IMR-90 (cell line): Measurements from ENCODE around the gene CTNNA1. TPM values are rescaled to one million over a fixed set of nuclear protein-coding genes. Genes with fewer than 3 reads are reported as not detected.
A peak's percentile ranks its signal among the peaks of the same experiment; 100 is the strongest.

Experiments used
- ATAC-seq: fragments of 200-7000 bp; cut with Tn5 transposase; 2 replicates; pipeline ENCODE4 v1.9.1; 2020; ENCODE audit warnings: low read depth, mild to moderate bottlenecking, moderate library complexity
- BruUV-seq: library from RNA; stranded (reverse); fragments of 400-500 nt; replicated peaks from 2 replicates; lab custom pipeline; 2021; lab: Mats Ljungman, UMichigan
- CTCF ChIA-PET: fragments of 300-600 bp; formaldehyde crosslinking; extraction: SDS; loops from one replicate; lab custom pipeline; 2021; ENCODE audit warnings: antibody characterized with exemption; lab: Yijun Ruan, JAX
- POLR2A ChIA-PET: fragments of 300-600 bp; sonication (Branson Sonifier 250); formaldehyde crosslinking; loops from one replicate; lab custom pipeline; 2022; ENCODE audit warnings: antibody characterized with exemption; ENCODE audit not compliant: unreplicated experiment; lab: Charles Lee
- DNase-seq: peaks from one replicate; pipeline ENCODE4 v3.0.0; 2013
- H2AFZ ChIP-seq: replicated peaks from 2 replicates; pipeline ENCODE3; 2013; ENCODE audit warnings: low read length, mild to moderate bottlenecking; ENCODE audit not compliant: poor library complexity
- H2AK5ac ChIP-seq: 2 replicates; pipeline ENCODE4 v1.6.1; 2013; ENCODE audit warnings: low read depth, low read length, inconsistent platforms
- H2AK9ac ChIP-seq: replicated peaks from 2 replicates; pipeline ENCODE3; 2013; ENCODE audit warnings: mild to moderate bottlenecking, low read depth, low read length, moderate library complexity; ENCODE audit not compliant: poor library complexity
- H2BK120ac ChIP-seq: 2 replicates; pipeline ENCODE4 v1.6.1; 2013; ENCODE audit warnings: low read depth, low read length, inconsistent platforms
- H2BK15ac ChIP-seq: 3 replicates; pipeline ENCODE4 v1.6.1; 2013; ENCODE audit warnings: low read depth, low read length, inconsistent platforms
- H2BK20ac ChIP-seq: 2 replicates; pipeline ENCODE4 v1.6.1; 2013; ENCODE audit warnings: low read depth, mild to moderate bottlenecking, inconsistent platforms, low read length, moderate library complexity
- H2BK5ac ChIP-seq: 2 replicates; pipeline ENCODE4 v1.6.1; 2013; ENCODE audit warnings: mild to moderate bottlenecking, low read depth, low read length, inconsistent platforms; ENCODE audit not compliant: poor library complexity, severe bottlenecking
- H3K14ac ChIP-seq: replicated peaks from 2 replicates; pipeline ENCODE4 v1.6.1; 2013; ENCODE audit warnings: low read depth, low read length, inconsistent platforms
- H3K18ac ChIP-seq: 2 replicates; pipeline ENCODE4 v1.6.1; 2013; ENCODE audit warnings: low read depth, low read length, control low read depth
- H3K23ac ChIP-seq: 2 replicates; pipeline ENCODE4 v1.6.1; 2013; ENCODE audit warnings: low read depth, low read length, inconsistent platforms
- H3K27ac ChIP-seq: 2 replicates; pipeline ENCODE4 v1.5.1; 2013; ENCODE audit warnings: mild to moderate bottlenecking, control low read depth, low read length; ENCODE audit not compliant: insufficient read depth
- H3K27me3 ChIP-seq: 2 replicates; pipeline ENCODE4 v1.6.1; 2013; ENCODE audit warnings: low read length; ENCODE audit not compliant: control insufficient read depth, insufficient read depth
- H3K36me3 ChIP-seq: 2 replicates; pipeline ENCODE4 v1.6.1; 2013; ENCODE audit warnings: low read length, mixed read lengths; ENCODE audit not compliant: control insufficient read depth, insufficient read depth
- H3K4ac ChIP-seq: 2 replicates; pipeline ENCODE4 v1.6.1; 2013; ENCODE audit warnings: low read depth, low read length, inconsistent platforms
- H3K4me1 ChIP-seq: 2 replicates; pipeline ENCODE4 v1.6.1; 2013; ENCODE audit warnings: low read length, mixed read lengths; ENCODE audit not compliant: control insufficient read depth, insufficient read depth
- H3K4me2 ChIP-seq: 2 replicates; pipeline ENCODE4 v1.6.1; 2013; ENCODE audit warnings: low read depth, mild to moderate bottlenecking, control low read depth, low read length, moderate library complexity
- H3K4me3 ChIP-seq: 2 replicates; pipeline ENCODE4 v1.5.1; 2013; ENCODE audit warnings: low read depth, mild to moderate bottlenecking, control low read depth, low read length, moderate library complexity; ENCODE audit not compliant: insufficient read depth
- H3K56ac ChIP-seq: 2 replicates; pipeline ENCODE4 v1.6.1; 2013; ENCODE audit warnings: low read length, inconsistent platforms; ENCODE audit not compliant: insufficient read depth; ENCODE audit errors: extremely low read depth
- H3K79me1 ChIP-seq, 2 experiments: 2 replicates each; pipeline ENCODE4 v1.6.1; 2013; ENCODE audit warnings: low read length in 2 of 2, inconsistent platforms in 1 of 2, low read depth in 1 of 2
- H3K9ac ChIP-seq: 2 replicates; pipeline ENCODE4 v1.6.1; 2013; ENCODE audit warnings: low read depth, low read length, control low read depth
- H3K9me1 ChIP-seq: 2 replicates; pipeline ENCODE4 v1.6.1; 2013; ENCODE audit warnings: low read length, inconsistent platforms; ENCODE audit not compliant: insufficient read depth
- H3K9me3 ChIP-seq: 2 replicates; pipeline ENCODE4 v1.6.1; 2013; ENCODE audit warnings: low read length; ENCODE audit not compliant: control insufficient read depth, insufficient read depth
- H4K20me1 ChIP-seq: 2 replicates; pipeline ENCODE4 v1.6.1; 2013; ENCODE audit warnings: low read length, inconsistent platforms; ENCODE audit not compliant: insufficient read depth
- H4K5ac ChIP-seq: 2 replicates; pipeline ENCODE4 v1.6.1; 2013; ENCODE audit warnings: mild to moderate bottlenecking, low read depth, low read length, control low read depth
- H4K8ac ChIP-seq, 2 experiments: 2 replicates each; pipeline ENCODE4 v1.6.1; 2013; ENCODE audit warnings: low read depth in 2 of 2, low read length in 2 of 2, control low read depth in 1 of 2, inconsistent platforms in 1 of 2
- H4K91ac ChIP-seq: 2 replicates; pipeline ENCODE4 v1.6.1; 2013; ENCODE audit warnings: low read depth, low read length, inconsistent platforms; ENCODE audit not compliant: insufficient read depth
- CEBPB ChIP-seq: IDR thresholded peaks from 2 replicates; pipeline ENCODE4 v1.6.1; 2012; ENCODE audit warnings: low read depth, low read length, improper control_type of control experiment
- CHD1 ChIP-seq: IDR thresholded peaks from 2 replicates; pipeline ENCODE4 v1.6.1; 2012; ENCODE audit warnings: low read depth, low read length, improper control_type of control experiment
- CTCF ChIP-seq: conservative IDR thresholded peaks from 2 replicates; pipeline ENCODE4 v1.5.1; 2012; ENCODE audit warnings: mild to moderate bottlenecking, low read depth, low read length, improper control_type of control experiment
- RAD21 ChIP-seq: IDR thresholded peaks from 2 replicates; pipeline ENCODE4 v1.6.1; 2012; ENCODE audit warnings: low read length, improper control_type of control experiment
- RCOR1 ChIP-seq: IDR thresholded peaks from 2 replicates; pipeline ENCODE4 v1.6.1; 2012; ENCODE audit warnings: mild to moderate bottlenecking, low read length, improper control_type of control experiment; ENCODE audit not compliant: insufficient replicate concordance
- SMC3 ChIP-seq: fragments of 150-350 bp; IDR thresholded peaks from 2 replicates; pipeline ENCODE4 v1.6.1; 2016; ENCODE audit warnings: low read depth, mild to moderate bottlenecking, antibody characterized with exemption, low read length, moderate library complexity
- WGBS, 2 experiments: methylation state at CpG; one replicate each; pipeline versions ENCODE4 v1.1.5 to v1.1.7; 2013; ENCODE audit warnings: missing lambda C conversion rate in 2 of 2; ENCODE audit not compliant: insufficient read length in 1 of 2; ENCODE audit errors: extremely low coverage in 2 of 2; 5-methylcytosine and 5-hydroxymethylcytosine counted together
- dilution Hi-C: fragments of 300-500 bp; cut with HindIII; formaldehyde crosslinking; loops from one replicate; pipeline ENCODE4 v1.14.3; 2018; ENCODE audit warnings: low sequenced_read_pairs; ENCODE audit not compliant: unreplicated experiment
- in situ Hi-C: fragments of 300-500 bp; cut with MboI; formaldehyde crosslinking; loops from 3 replicates; pipeline ENCODE4 v1.14.3; 2019; ENCODE audit warnings: low sequenced_read_pairs, inconsistent platforms, mixed read lengths
- intact Hi-C: fragments of 100-400 bp; cut with micrococcal nuclease; formaldehyde crosslinking; loops from 2 replicates; pipeline ENCODE4 v1.10.0; 2022
- polyA plus RNA-seq, 3 experiments: library from polyadenylated mRNA; depleted of rRNA; stranded (reverse); fragments of >200 nt; gene quantifications; 2 replicates each; pipeline ENCODE4 v1.2.3, GENCODE V29; 2012; ENCODE audit warnings: low replicate concordance in 1 of 3
- total RNA-seq: library from RNA; depleted of rRNA; stranded (reverse); fragments of >200 nt; gene quantifications from 2 replicates; pipeline ENCODE4 v1.2.3, GENCODE V29; 2012
- TF ChIP-seq, protein P1 (sequence below): fragments of 150-350 bp; IDR thresholded peaks from 2 replicates; pipeline ENCODE4 v1.6.1; 2017; ENCODE audit warnings: mild to moderate bottlenecking, antibody characterized with exemption, low read length, low read depth

CTNNA1 gene
- total and polyA plus RNA-seq, 2 of the 4 experiments (the other 2 are of a cell fraction), result 220 to 471 TPM

- Histone ChIP-seq H2BK5ac (no peak overlapping the region), H3K4me1 (no peaks in the 10 kb centered on the region; the same call in 1 of the 2 replicates), H4K91ac (no peak overlapping the region), H3K27me3 (no peaks in the 10 kb centered on the region; the same call in 1 of the 2 replicates), H3K9me1 (no peaks in the 10 kb centered on the region), H2AK5ac (no peak overlapping the region), H3K9ac (no peak overlapping the region), H2BK15ac (no peak overlapping the region), H3K27ac (no peak overlapping the region), H4K5ac (no peak overlapping the region), H2AFZ (peak overlapping the region; percentile 65), H3K4me3 (no peak overlapping the region), H4K8ac (no peak overlapping the region), H2BK20ac (no peak overlapping the region), H3K79me1 (no peaks in the 10 kb centered on the region), H3K4ac (no peak overlapping the region), H3K4me2 (no peak overlapping the region), H3K18ac (no peak overlapping the region), H2BK120ac (no peak overlapping the region), H3K36me3 (no peaks in the 10 kb centered on the region), H3K56ac (no peak overlapping the region), H3K23ac (no peak overlapping the region), H2AK9ac (no peak overlapping the region), H4K20me1 (no peaks in the 10 kb centered on the region), H3K9me3 (no peaks in the 10 kb centered on the region), H3K14ac (no peak overlapping the region)
- no TSS peak for BruUV-seq
- intact Hi-C loops (no loop called here), dilution Hi-C loops (no loop called here), in situ Hi-C loops (no loop called here)
- CTCF ChIA-PET, result no interaction called here
- TF ChIP-seq SMC3, result no peak
- TF ChIP-seq CHD1, result no peak
- TF ChIP-seq CTCF, result no peak
- TF ChIP-seq RAD21, result no peak
- TF ChIP-seq CEBPB, result no peak
- TF ChIP-seq RCOR1, result no peak
- TF ChIP-seq, protein P1, sequence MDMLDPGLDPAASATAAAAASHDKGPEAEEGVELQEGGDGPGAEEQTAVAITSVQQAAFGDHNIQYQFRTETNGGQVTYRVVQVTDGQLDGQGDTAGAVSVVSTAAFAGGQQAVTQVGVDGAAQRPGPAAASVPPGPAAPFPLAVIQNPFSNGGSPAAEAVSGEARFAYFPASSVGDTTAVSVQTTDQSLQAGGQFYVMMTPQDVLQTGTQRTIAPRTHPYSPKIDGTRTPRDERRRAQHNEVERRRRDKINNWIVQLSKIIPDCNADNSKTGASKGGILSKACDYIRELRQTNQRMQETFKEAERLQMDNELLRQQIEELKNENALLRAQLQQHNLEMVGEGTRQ, result no peak
- no peak for DNase-seq
- no peak for ATAC-seq
- no CpG with 5 or more reads among the region's 4 CpGs for WGBS, 2 experiments
- POLR2A ChIA-PET, result no interaction called here
These were observed 9.7 kb upstream of the CTNNA1 start for GRCh38 chr5:138743484-138743883.
